Coronary artery (tissue), 2 donors: ENCODE results near the gene PBX1.

ENCODE experiments used
- DNase-seq: peaks from one replicate; pipeline ENCODE4 v3.0.0-alpha.2; 2017; ENCODE audit warnings: low spot score
- H3K27ac ChIP-seq, 2 donors: fragments of 200-600 bp; sonication (generic); one replicate each; pipeline ENCODE4 v1.5.1; 2016 to 2019
- H3K4me3 ChIP-seq: fragments of 200-600 bp; sonication (generic); 2 replicates; pipeline ENCODE4 v1.5.1; 2016; ENCODE audit warnings: mild to moderate bottlenecking, moderate library complexity
- CTCF ChIP-seq: fragments of 200-600 bp; sonication (generic); IDR thresholded peaks from one replicate; pipeline ENCODE4 v1.5.1; 2019; ENCODE audit warnings: antibody characterized with exemption

The PBX1 gene

GRCh38 chr1:164694505-164694904 lies 135.5 kb downstream of the PBX1 start:
- Histone ChIP-seq H3K27ac (no peak overlapping the region), H3K4me3 (no peak overlapping the region)
- no peak for DNase-seq
- TF ChIP-seq CTCF, result no peak

- Histone ChIP-seq H3K4me3 (no peak overlapping the region), H3K27ac (no peak overlapping the region)
- TF ChIP-seq CTCF, result no peak
- DNase-seq, result no peak
Observed at GRCh38 chr1:164695956-164696665, 137.1 kb downstream of the PBX1 start.

- Histone ChIP-seq H3K4me3 (no peak overlapping the region), H3K27ac (no peak overlapping the region)
- no peak for DNase-seq
- TF ChIP-seq CTCF, result no peak
Observed at GRCh38 chr1:164699815-164700491, 141.0 kb downstream of the PBX1 start.

- no peak overlapping the region for H3K4me3 ChIP-seq
Observed at GRCh38 chr1:164700683-164701082, 141.7 kb downstream of the PBX1 start.

GRCh38 chr1:164701189-164701761 lies 142.3 kb downstream of the PBX1 start:
- no peak overlapping the region for H3K27ac ChIP-seq
- DNase-seq, result no peak
- no peak overlapping the region for H3K4me3 ChIP-seq
- TF ChIP-seq CTCF, result no peak

More at GRCh38 chr1:164700683-164701082, 141.7 kb downstream of the PBX1 start:
- no peak for DNase-seq
- no peak overlapping the region for H3K27ac ChIP-seq
- TF ChIP-seq CTCF, result no peak

- H3K4me3 ChIP-seq, result no peak overlapping the region
- H3K27ac ChIP-seq, result no peak overlapping the region
- no peak for DNase-seq
- no peak for TF ChIP-seq CTCF
Observed at GRCh38 chr1:164702216-164702615, 143.2 kb downstream of the PBX1 start.
